GF-D8 (cell line): Measurements from ENCODE around the gene PXDN.
"Not testable (repeated sequence)": the region's sequence is repeated elsewhere in the genome, so short reads cannot be mapped to it uniquely, and the experiment has no call there.

ENCODE experiments used
- DNase-seq: peaks from one replicate; lab custom pipeline; 2025; lab: John Stamatoyannopoulos, UW

Gene PXDN

DNA sequence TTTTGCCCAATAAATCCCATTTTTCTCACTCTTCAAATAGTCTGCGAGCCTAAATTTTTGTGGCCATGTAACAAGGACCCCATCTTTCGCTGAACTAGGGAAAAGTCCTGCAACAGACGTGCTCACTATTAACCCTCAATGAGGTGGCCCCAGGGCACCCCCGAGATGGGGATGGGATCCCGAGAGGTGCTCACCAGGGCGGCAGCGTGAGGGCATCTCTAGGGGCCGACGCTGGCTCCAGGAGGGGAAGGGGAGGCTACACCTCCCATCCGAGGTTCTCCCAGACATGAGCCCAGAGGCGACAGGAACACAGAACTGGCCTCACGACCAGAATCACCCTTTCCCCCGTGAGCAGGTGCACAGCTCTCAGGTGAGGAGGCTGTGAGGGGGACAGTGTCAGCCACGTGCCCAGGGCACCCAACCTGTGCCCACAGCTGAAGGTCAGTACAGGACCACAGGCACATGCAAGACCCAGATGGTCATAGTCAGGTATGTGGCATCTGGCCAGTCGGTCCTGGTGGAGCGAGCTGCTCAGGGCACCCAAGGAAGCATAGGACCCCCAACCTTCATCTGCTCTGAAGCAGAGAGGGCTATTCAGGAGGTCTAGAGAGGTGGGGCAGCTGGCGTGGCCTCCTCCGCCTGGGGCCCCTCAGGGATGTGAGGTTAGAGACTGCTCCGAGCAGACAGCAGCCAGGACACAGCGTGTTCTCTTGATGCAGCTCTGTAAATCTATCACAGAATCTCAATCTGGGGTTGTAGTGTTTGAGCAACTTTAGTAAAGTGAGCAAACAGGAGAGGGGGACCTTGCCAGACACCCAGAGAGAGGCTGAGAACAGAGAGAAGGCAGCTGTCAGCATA is 62.8 kb downstream of the PXDN start:
- no peak for DNase-seq

DNA sequence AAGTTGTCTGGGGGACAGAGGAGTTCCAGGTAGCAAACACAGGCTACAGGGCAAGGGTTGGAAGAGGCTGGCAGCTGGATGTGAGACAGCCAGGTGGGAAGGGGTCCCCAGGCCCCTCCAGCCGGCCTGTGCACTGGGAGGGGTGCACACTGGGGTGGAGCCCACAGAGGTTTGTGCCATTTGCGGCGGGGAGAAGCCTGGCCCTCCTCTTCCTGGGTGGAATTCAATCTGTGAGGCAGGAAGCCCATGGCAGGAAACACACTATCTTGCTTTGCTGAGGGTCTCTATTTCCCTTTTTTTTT is 63.3 kb downstream of the PXDN start:
- DNase-seq, result no peak

DNA sequence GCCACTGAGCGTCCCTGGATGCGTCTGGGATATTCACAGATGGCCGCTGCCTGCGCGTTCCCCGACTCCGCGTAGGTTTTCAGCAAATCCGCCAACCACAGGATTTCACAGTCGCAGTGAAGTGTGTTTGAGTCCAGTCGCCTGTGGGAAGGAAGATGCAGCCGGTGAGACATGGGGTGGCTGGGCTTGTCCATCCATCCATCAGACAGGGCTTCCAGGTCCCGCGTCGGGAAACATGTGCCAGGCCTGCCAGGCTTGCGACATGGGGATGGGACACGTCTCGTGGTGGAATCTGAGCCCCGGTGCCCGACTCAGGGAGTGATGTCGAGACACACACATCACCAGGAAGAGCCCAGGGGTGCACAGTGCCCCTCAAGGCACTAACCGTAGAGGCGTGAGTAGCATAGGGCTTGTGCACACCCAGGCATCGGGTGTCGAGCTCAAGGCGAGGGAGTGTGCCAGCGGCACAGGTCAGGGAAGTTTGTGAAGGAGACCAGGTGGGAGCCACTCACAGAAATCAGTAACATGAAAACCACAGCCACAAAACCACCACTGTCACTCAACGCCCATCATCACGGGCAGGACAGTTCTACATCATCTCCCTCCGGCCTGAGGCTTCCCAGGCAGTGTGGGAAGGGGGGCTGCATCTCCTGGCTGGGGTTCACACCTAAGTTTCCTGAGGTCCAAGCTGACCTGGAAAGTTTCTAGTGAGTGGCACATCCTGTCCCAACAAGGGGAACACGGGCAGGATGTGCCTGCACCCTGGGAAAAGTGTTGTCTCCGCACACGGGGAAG is 63.9 kb downstream of the PXDN start:
- DNase-seq, result no peak

DNA sequence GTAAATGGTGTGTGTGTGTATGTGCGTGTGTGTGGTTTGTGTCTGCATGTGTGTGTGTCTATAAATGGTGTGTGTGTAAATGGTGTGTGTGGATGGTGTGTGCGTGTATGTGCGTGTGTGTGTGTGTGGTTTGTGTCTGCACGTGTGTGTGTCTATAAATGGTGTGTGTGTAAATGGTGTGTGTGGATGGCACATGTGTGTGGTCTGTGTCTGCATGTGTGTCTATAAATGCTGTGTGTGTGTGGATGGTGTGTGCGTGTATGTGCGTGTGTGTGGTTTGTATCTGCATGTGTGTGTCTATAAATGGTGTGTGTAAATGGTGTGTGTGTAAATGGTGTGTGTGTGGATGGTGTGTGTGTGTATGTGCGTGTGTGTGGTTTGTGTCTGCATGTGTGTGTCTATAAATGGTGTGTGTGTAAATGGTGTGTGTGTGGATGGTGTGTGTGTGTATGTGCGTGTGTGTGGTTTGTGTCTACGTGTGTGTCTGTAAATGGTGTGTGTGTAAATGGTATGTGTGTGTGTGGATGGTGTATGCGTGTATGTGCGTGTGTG is 64.8 kb downstream of the PXDN start:
- DNase-seq, result not testable (repeated sequence)

DNA sequence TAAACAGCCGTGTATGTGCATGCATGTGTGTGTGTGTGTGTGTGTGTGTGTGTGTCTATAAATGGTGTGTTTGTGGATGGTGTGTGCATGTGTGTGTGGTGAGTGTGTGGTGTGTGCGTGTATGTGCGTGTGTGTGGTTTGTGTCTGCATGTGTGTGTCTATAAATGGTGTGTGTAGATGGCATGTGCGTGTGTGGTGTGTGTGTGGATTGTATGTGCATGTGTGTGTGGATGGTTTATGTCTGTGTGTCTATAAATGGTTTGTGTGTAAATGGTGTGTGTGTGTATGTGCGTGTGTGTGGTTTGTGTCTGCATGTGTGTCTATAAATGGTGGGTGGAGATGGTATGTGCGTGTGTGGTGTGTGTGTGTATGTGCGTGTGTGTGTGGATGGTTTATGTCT is 65.2 kb downstream of the PXDN start:
- DNase-seq, result not testable (repeated sequence)

DNA sequence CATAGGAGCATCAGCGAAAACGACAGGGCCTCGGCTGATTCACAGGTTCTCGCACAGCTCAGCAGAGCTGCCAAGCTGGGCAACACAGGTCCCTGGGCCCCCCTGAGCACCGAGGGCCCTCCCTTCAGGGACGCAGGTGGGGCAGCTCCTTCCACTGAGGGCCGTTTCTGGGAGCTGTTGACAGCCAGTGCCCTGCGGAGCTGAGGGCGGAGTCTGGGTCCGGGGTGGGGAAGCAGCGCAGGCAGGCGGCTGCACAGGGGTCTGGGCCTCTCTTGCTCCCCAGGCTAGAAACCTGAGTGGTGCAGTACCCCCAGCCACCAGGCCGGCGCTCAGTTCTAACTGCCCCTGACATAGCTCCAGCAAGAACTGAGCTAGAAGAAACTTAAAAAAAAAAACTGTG is 65.7 kb downstream of the PXDN start:
- no peak for DNase-seq

GRCh38 chr2:1677821-1678165 is 66.5 kb downstream of the PXDN start:
- no peak for DNase-seq

GRCh38 chr2:1676913-1677820 is 67.1 kb downstream of the PXDN start:
- DNase-seq, result no peak

DNA sequence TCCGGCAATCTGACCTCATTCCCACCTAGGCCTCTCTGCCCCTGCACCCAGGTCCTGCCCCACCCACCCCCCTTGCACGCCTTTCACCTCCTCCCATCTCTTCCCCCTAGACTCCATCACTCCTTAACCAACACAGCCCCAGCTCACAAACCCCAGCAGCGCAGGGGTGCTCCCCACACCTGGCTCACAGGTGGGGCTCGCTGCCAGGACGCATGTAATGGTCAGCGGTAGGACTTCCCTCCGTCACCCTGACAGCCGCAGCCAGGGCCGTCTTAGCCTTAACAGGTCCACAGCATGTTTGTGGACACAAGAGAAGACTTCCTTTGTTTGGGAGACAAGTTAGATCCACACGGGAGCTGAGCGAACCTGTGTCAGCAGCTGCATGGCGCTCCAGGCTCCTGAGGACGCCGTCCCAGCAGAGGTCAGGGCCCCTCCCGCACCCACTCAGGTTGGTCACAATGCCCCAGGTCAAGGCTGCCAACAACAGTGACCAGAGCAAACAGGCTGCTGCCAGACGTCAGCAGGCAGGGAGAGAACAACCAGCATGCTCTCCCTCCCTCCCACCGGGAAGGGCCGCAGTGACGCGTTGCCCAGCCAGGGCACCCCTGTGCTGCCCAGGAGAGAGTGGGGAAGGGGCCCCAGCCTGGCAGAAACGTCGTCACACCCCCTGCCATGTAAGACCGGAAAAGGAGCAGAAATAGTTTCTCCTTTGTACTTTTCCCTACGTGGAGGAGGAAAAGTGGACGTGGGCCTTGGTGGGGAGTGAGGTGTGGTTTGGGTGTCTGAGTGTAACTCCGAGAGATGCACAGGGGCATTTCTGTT is 68.0 kb downstream of the PXDN start:
- DNase-seq, result no peak

DNA sequence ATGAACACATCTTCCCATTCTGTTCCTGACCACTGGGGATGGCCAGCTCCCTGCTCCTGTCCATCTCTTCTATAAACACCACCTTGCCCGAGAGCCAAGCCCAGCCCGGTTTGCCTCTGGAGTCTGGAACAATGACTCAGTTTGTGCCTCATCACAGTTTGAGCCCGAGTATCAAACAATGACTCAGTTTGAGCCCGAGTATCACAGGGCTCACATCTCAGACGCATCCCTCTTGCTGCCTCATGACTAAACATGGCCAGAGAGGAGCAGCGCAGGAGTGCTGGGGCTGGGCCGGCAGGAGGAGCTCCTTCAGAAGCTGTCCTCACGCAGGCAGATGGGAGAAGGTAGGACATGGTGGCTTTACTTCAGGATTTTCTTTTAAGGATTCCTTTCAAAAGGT is 68.7 kb downstream of the PXDN start:
- no peak for DNase-seq

DNA sequence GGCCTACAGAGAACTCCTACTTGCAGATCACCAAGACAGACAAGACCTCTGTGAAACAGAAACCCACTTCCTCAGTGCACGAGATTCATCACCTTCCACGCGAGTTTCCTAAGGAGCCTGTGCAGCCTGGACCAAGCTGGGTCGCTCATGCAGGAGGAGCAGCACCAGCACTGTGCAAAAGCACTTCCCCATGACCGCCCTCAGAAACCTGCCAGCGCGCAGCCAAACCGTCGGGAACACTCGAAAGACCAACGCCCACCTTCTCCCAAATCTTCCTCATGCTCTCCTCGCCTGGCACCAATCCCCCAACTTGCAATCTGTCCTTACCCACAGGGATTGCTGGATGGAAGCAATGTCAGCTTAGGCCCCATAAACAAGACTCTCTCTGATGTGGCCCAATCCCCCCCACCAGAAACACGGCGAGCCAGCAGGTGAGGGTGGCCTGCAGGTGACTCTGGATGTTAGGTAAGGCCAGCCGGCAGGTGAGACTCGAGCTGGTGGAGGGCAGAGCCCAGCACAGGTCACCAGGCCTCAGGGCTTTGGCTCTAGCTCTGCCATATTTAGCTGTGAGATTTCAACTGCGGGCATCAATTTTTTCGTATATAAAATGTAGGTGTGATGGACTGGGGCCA is 69.4 kb downstream of the PXDN start:
- DNase-seq, result no peak

- no peak for DNase-seq
Measured at GRCh38 chr2:1674276-1674675, 70.0 kb downstream of the PXDN start.

DNA sequence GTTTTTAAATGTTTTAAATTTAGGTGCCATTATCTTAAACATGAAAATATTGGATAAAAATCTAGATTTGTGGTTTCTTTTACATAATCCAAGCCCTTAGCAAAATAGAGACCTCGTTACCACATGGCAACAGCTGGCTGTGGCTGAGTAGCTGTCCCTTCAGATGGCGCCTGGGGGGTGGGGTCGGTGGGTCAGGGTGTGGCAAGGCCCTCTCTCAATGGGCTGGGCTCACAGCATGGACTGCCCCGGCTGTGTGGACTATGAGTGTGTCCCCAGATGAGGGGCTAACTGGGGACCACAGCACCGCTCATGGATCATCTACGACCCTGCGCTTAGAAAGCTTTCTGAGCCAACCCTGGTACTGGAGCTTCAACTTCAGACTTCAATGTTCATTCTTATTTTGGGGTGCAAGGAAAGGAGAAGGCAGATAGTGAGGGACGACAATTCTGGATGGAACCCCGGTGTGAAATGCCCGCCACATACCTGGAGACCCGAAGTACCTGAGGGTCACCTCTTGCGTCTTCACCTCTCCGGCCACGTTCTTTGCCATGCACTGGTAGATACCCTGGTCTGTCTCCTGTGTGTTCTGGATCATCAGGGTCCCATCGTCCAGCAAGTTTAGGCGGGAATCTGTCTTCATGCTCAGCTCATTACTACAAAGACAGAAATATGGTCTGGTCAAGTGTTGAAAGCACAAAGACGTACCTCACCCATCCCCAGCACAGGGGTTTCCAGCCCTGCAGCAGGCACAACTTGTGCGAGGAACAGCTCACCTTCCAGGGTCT is 71.0 kb downstream of the PXDN start:
- no peak for DNase-seq

DNA sequence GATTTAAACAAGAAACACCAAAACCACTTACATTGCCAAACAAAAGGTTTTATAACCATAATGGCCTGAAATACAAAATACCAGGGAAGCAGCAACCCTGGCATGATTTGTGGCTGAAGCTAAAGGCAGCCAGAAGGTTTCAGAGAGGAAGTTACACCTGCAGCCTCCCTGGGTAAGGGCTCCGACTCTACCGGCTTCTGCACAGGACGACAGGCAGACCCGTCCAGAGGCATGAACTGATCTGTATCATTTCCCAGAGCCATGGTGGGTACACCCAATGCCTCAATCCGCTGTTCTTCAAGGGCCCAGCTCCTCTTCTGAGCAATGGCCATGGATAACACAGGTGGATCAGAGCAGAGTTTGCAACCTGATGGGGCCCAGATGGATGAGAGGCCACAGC is 71.6 kb downstream of the PXDN start:
- no peak for DNase-seq

DNA sequence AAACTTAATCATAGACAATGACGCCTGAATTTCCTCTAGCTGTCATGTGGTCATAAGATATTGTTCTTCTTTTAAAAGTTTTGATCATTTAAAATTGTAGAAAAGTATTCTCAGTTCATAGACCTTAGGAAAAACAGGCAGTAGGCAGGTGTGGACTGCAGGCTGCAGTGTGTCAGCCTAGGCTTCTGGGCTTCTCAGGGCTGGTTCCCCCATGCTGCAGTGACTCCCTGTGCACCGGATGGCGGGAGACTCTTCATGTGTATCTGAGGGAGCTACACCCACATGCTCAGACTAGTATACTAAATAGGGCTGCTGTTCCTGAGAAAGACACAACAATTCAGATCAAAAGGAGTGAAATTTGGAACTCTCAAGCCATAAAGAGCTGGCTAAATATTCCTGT is 72.4 kb downstream of the PXDN start:
- no peak for DNase-seq

- no peak for DNase-seq
Measured at GRCh38 chr2:1670636-1671035, 73.7 kb downstream of the PXDN start.

DNA sequence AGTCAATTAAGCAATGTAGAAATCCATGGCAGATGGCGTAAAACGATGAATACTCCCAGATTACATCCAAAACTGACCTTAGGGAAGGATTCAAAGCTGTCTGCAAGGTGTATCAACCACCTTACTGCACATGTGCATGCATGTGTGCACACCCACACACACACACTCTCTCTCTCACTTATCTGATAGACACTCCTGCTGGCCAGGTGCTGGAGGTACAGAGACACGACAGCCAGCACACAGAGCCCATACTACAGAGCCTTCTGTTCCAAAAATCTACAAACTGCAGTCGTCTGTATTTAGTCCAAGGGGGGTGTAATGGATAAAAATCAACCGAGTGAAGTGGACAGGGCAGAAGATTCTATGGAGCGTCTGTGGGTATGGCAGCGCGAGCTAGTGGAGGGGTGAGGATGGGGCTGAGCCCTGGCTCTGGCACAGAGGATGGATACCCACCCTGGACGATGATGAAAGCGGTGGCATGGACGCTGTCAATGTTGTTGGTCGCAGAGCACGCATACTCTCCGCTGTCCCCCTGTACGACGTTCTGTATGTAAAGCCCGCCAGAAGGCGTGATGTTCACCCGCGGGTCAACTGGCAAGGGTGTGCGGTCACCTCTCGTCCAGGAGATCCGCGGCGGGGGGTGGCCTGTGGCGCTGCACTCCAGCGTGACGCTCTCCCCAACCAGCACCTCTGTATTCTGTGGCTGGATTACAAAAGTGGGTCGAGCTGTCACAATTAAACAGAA is 78.4 kb downstream of the PXDN start:
- no peak for DNase-seq

DNA sequence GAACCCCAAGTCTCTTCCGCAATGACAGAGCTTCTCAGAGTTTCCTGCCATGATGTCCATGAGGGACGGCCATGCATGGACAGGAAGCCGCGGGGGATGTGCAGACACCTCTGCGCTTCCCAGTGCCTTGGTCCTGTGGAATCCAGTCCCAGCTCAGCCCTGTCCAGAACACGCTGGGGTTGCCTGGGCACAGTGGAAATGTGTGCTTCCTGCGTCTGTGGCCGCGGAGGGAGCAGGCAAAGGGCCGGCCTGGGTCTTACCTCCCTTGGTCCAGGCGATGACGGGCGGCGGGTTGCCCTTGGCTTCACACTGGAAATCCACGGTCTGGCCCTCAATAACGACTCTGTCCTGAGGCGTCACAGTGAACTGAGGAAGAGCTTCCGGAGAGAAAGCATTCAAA is 79.6 kb downstream of the PXDN start:
- no peak for DNase-seq

GRCh38 chr2:1664076-1664605 is 80.2 kb downstream of the PXDN start:
- DNase-seq, result no peak
